ENCODE results near the gene ZBED2. TPM values are rescaled to one million over a fixed set of nuclear protein-coding genes. Genes with fewer than 3 reads are reported as not detected.
"Not testable (repeated sequence)": the region's sequence is repeated elsewhere in the genome, so short reads cannot be mapped to it uniquely, and the experiment has no call there.

Gene ZBED2
- total and polyA plus RNA-seq, 2 donors (not counting 1 experiment from before 2014, with no cell fraction given), result 0.06 TPM; not detected in 1

DNA sequence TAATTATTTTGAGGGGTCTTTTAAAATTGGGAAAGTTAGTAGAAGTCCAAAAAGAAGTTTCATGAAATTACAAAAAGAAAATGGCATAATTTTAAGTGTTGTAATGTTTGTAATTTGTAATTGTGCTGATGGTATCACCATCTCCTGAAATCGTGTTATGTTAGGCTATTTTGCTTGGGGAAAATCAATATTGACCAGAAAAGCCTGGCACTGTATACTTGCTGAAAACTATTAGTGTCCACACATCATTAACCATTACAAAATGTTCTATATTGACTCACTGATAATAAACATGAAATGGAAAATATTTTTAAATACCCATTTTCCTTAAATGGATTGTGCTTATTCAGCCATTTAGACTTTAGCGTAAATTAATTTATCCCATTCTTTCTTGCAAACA is 40.3 kb upstream of the ZBED2 start:
- Histone ChIP-seq H3K4me1 (ENCODE audit: control insufficient read depth, extremely low read depth, insufficient read depth, low read length) (no peaks in the 10 kb centered on the region), H3K36me3 (ENCODE audit: control insufficient read depth, insufficient read depth, low read length) (no peaks in the 10 kb centered on the region), H2AFZ (ENCODE audit: low read length) (no peak overlapping the region), H4K20me1 (ENCODE audit: control insufficient read depth, extremely low read depth, insufficient read depth, low read length) (no peaks in the 10 kb centered on the region), H3K9me3 (ENCODE audit: control insufficient read depth, insufficient read depth, low read depth, low read length) (no peaks in the 10 kb centered on the region), H3K27ac (ENCODE audit: insufficient read depth, low read length) (no peak overlapping the region), H3K9ac (ENCODE audit: insufficient read depth, low read length) (no peak overlapping the region), H3K4me3 (replicated peaks in 1 of 4; ENCODE audit: control extremely low read depth in 1 of 4, insufficient read depth in 1 of 4, low read depth in 3 of 4, low read length in 4 of 4) (no peak overlapping the region), H3K4me2 (ENCODE audit: extremely low read depth, insufficient read depth, low read length) (no peak overlapping the region), H3K27me3 (ENCODE audit: control insufficient read depth, insufficient read depth, low read length) (no peaks in the 10 kb centered on the region), H3K79me2 (ENCODE audit: control insufficient read depth, insufficient read depth, low read length) (no peaks in the 10 kb centered on the region)
- no peak for TF ChIP-seq EZH2 (IDR thresholded peaks at IDR 0.05; ENCODE audit: low read length, missing control alignments)
- TF ChIP-seq, protein P1, sequence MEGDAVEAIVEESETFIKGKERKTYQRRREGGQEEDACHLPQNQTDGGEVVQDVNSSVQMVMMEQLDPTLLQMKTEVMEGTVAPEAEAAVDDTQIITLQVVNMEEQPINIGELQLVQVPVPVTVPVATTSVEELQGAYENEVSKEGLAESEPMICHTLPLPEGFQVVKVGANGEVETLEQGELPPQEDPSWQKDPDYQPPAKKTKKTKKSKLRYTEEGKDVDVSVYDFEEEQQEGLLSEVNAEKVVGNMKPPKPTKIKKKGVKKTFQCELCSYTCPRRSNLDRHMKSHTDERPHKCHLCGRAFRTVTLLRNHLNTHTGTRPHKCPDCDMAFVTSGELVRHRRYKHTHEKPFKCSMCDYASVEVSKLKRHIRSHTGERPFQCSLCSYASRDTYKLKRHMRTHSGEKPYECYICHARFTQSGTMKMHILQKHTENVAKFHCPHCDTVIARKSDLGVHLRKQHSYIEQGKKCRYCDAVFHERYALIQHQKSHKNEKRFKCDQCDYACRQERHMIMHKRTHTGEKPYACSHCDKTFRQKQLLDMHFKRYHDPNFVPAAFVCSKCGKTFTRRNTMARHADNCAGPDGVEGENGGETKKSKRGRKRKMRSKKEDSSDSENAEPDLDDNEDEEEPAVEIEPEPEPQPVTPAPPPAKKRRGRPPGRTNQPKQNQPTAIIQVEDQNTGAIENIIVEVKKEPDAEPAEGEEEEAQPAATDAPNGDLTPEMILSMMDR (conservative IDR thresholded peaks at IDR 0.05 in 1 of 2, IDR thresholded peaks at IDR 0.05 in 1 of 2; ENCODE audit: low read depth in 1 of 2, low read length in 2 of 2), result no peak
- no peak for DNase-seq (ENCODE audit: low read depth in 2 of 2)

DNA sequence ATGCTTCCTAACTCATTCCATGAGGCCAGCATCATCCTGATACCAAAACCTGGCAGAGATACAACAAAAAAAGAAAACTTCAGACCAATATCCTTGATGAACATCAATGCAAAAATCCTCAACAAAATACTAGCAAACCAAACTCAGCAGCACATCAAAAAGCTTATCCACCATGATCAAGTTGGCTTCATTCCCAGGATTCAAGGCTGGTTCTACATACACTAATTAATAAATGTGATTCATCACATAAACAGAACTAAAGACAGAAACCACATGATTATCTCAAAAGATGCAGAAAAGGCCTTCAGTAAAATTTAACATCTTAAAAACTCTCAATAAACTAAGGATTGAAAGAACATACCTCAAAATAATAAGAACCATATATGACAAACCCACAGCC is 35.5 kb upstream of the ZBED2 start:
- H3K27me3 ChIP-seq (ENCODE audit: control insufficient read depth, insufficient read depth, low read length); H3K79me2 ChIP-seq (ENCODE audit: control insufficient read depth, insufficient read depth, low read length); H3K4me3 ChIP-seq (replicated peaks in 1 of 4; ENCODE audit: control extremely low read depth in 1 of 4, insufficient read depth in 1 of 4, low read depth in 3 of 4, low read length in 4 of 4); H3K27ac ChIP-seq (ENCODE audit: insufficient read depth, low read length); H4K20me1 ChIP-seq (ENCODE audit: control insufficient read depth, extremely low read depth, insufficient read depth, low read length); H3K9me3 ChIP-seq (ENCODE audit: control insufficient read depth, insufficient read depth, low read depth, low read length); H3K4me2 ChIP-seq (ENCODE audit: extremely low read depth, insufficient read depth, low read length); H3K9ac ChIP-seq (ENCODE audit: insufficient read depth, low read length); H3K4me1 ChIP-seq (ENCODE audit: control insufficient read depth, extremely low read depth, insufficient read depth, low read length); H3K36me3 ChIP-seq (ENCODE audit: control insufficient read depth, insufficient read depth, low read length); H2AFZ ChIP-seq (ENCODE audit: low read length): not testable (repeated sequence)
- DNase-seq (ENCODE audit: low read depth in 2 of 2), result peak; percentile 20 to 77

DNA sequence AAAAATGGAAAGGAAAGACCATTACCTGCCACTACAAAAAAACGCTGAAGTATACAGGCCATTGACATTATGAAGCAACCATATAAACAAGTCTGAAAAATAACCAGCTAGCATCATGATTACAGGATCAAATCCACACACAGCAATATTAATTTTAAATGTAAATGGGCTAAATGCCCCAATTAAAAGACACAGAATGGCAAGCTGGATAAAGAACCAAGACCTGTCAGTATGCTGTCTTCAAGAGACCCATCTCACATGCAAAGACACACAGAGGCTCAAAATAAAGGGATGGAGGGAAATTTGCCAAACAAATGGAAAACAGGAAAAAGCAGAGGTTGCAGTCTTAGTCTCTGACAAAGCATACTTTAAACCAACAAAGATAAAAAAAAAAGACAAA is 33.9 kb upstream of the ZBED2 start:
- H4K20me1 ChIP-seq (ENCODE audit: control insufficient read depth, extremely low read depth, insufficient read depth, low read length); H3K4me3 ChIP-seq (replicated peaks in 1 of 4; ENCODE audit: control extremely low read depth in 1 of 4, insufficient read depth in 1 of 4, low read depth in 3 of 4, low read length in 4 of 4); H3K36me3 ChIP-seq (ENCODE audit: control insufficient read depth, insufficient read depth, low read length); H3K27ac ChIP-seq (ENCODE audit: insufficient read depth, low read length); H3K9me3 ChIP-seq (ENCODE audit: control insufficient read depth, insufficient read depth, low read depth, low read length); H3K27me3 ChIP-seq (ENCODE audit: control insufficient read depth, insufficient read depth, low read length); H3K9ac ChIP-seq (ENCODE audit: insufficient read depth, low read length); H3K4me1 ChIP-seq (ENCODE audit: control insufficient read depth, extremely low read depth, insufficient read depth, low read length); H3K4me2 ChIP-seq (ENCODE audit: extremely low read depth, insufficient read depth, low read length); DNase-seq (ENCODE audit: low read depth in 2 of 2); H2AFZ ChIP-seq (ENCODE audit: low read length); H3K79me2 ChIP-seq (ENCODE audit: control insufficient read depth, insufficient read depth, low read length): not testable (repeated sequence)

DNA sequence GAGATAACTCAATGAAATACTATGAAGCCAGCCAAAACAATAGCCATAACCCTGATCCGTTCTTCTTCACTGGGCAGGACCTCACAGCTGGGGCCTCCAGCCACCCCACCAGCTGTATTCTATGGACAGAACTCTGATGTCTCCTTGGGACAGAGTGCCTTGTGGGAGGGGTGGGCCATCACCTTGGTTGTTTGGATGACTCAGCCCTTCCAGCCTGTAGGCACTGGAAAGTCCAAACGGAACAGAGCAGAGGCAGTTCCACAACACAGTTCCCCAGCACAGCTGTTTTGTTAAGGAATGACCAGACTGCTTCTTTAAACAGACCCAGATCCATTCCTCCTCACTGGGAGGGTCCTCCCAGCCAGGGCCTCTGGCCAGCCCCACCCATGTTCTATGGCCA is 31.9 kb upstream of the ZBED2 start:
- Histone ChIP-seq H3K27me3 (ENCODE audit: control insufficient read depth, insufficient read depth, low read length) (no peaks in the 10 kb centered on the region), H3K4me3 (replicated peaks in 1 of 4; ENCODE audit: control extremely low read depth in 1 of 4, insufficient read depth in 1 of 4, low read depth in 3 of 4, low read length in 4 of 4) (no peak overlapping the region), H3K4me2 (ENCODE audit: extremely low read depth, insufficient read depth, low read length) (no peak overlapping the region), H3K27ac (ENCODE audit: insufficient read depth, low read length) (no peak overlapping the region), H3K9me3 (ENCODE audit: control insufficient read depth, insufficient read depth, low read depth, low read length) (no peaks in the 10 kb centered on the region), H3K4me1 (ENCODE audit: control insufficient read depth, extremely low read depth, insufficient read depth, low read length) (no peaks in the 10 kb centered on the region), H3K36me3 (ENCODE audit: control insufficient read depth, insufficient read depth, low read length) (no peaks in the 10 kb centered on the region), H3K79me2 (ENCODE audit: control insufficient read depth, insufficient read depth, low read length) (no peaks in the 10 kb centered on the region), H3K9ac (ENCODE audit: insufficient read depth, low read length) (no peak overlapping the region), H2AFZ (ENCODE audit: low read length) (no peak overlapping the region), H4K20me1 (ENCODE audit: control insufficient read depth, extremely low read depth, insufficient read depth, low read length) (no peaks in the 10 kb centered on the region)
- TF ChIP-seq, protein P1 (conservative IDR thresholded peaks at IDR 0.05 in 1 of 2, IDR thresholded peaks at IDR 0.05 in 1 of 2; ENCODE audit: low read depth in 1 of 2, low read length in 2 of 2), result no peak
- no peak for TF ChIP-seq EZH2 (IDR thresholded peaks at IDR 0.05; ENCODE audit: low read length, missing control alignments)
- DNase-seq (ENCODE audit: low read depth in 2 of 2), result peak; percentile 23
